ENCODE measurements around the gene COL1A2. TPM values are rescaled to one million over a fixed set of nuclear protein-coding genes. Genes with fewer than 3 reads are reported as not detected.
A peak's percentile ranks its signal among the peaks of the same experiment; 100 is the strongest.

The COL1A2 gene
- total RNA-seq (2014; rRNA removed; shearing (Covaris generic)), result not detected in 2 replicates

DNA sequence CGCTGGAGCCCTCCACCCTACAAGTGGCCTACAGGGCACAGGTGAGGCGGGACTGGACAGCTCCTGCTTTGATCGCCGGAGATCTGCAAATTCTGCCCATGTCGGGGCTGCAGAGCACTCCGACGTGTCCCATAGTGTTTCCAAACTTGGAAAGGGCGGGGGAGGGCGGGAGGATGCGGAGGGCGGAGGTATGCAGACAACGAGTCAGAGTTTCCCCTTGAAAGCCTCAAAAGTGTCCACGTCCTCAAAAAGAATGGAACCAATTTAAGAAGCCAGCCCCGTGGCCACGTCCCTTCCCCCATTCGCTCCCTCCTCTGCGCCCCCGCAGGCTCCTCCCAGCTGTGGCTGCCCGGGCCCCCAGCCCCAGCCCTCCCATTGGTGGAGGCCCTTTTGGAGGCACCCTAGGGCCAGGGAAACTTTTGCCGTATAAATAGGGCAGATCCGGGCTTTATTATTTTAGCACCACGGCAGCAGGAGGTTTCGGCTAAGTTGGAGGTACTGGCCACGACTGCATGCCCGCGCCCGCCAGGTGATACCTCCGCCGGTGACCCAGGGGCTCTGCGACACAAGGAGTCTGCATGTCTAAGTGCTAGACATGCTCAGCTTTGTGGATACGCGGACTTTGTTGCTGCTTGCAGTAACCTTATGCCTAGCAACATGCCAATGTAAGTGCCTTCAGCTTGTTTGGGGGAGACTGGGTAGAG lies at the start of gene COL1A2:
COL1A2 (plus strand) TSS at position 459 of the 704 bp plus-strand sequence; CDS start at position 596, 137 bp downstream.
- DNase-seq (ENCODE audit: low spot score), result no peak

- DNase-seq (ENCODE audit: low spot score), result no peak
These were observed 48.8 kb upstream of the COL1A2 start for GRCh38 chr7:94345907-94346306.

DNA sequence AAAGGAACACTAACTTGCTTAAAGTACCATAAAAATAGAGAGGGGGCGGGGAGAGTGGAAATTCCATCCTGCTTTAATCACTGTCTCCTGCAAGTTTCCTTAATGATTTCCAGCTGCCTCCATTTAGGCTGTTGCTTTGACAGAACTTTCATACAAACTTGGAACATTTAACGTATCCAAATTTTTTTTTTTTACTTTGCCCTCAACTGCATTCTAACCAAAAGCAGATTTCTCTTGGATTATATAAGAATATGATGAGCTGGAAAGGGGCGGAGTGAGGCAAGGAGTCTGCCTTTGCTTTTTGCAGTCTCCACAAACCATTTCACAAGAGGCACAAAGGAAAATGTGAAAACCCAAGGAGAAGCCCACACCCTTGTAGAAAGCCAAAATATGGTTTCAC lies 46.6 kb upstream of the COL1A2 start:
- no peak for DNase-seq (ENCODE audit: low spot score)

DNA sequence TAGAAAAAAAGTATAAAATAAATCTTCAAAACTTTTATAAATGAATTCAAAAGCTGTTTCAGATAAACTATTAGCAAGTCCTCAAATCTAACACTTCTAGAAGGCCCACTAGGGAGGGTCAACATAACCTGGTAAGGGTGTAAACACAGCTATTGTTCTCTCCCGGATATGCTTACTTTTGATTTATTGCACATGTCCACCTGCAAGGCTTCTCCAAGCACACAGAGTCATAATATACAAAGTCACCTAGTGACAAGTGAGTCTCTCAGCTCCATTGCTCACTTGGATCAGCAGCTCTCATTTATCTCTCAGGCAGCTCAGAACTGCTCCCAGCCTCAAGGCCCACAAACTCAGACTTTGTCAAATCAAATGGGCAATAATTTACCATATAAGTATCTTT lies 44.0 kb upstream of the COL1A2 start:
- DNase-seq (ENCODE audit: low spot score), result peak; percentile 7

DNA sequence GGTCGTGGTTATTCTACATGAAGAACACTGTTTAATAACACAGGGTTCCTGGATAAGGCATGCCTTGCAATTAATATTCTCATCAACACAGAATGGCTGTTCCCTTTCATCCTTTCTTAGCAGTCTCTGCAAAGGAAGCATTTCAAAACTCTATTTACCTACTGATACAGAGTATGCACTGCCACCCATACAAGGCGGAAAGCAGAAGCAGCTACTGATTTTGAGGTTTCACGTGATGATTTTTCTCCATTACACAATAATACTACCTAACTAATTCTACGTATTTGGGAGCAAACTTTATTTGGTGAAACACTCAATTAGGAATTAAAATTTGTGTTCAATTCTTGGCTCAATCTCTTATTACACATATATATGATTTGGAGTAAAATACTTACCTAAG lies 43.0 kb upstream of the COL1A2 start:
- DNase-seq (ENCODE audit: low spot score), result no peak

DNA sequence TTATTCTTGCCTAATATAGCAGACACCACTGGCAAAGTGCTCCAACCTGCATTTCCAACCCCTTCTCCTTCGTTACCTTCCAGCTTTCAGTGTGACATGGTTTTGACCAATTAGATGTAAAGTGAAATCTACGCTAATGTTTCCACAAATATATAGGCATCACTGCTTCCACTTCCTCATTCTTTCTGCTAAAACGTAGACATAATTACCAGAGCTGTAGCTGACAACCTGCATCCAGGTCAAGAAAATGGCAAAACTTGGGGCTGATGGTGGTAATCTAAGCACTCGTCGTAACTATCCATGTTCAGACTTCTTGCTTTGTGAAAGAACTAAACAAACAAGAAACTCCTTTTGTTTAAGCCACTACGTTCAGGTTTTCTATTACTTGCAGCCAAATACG lies 41.8 kb upstream of the COL1A2 start:
- no peak for DNase-seq (ENCODE audit: low spot score)

DNA sequence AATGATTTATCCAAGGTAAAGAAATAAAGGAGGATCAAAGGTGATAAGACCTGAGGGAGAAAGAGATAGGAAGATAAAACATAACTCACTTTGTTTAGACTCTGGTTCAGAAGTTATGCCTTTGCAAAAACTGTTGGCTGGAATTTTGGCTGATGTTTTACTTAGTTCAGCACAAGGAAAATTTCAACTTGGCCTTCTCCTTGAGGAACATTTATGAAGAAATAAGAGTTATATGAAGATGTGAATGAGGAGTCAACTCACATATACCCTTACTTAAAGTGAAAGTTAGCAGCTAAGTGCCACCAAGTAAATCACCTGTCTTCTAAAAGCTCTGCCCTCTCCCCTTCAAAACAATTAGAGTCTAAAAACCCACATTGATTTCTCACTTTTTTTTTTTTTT lies 39.7 kb upstream of the COL1A2 start:
- no peak for DNase-seq (ENCODE audit: low spot score)

DNA sequence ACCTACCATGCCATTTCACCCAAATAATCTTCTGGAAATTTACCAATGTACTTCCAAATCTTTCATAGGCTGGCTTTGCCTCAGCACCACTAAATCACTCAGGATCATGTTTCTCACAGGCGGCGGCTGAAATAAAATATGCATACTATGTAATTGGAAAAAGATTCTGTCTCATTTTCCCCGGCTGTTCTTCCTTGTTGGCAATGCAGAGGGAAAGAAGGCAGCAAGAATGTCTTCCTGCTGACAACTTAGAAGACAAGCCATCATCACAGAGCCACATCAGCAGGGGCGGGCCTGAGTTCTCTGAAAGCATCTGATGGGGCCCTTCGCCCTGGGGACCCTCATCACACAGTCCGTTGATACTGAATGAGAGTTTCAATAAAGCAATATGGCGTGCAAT lies 39.2 kb upstream of the COL1A2 start:
- no peak for DNase-seq (ENCODE audit: low spot score)

GRCh38 chr7:94357076-94357475 lies 37.6 kb upstream of the COL1A2 start:
- DNase-seq (ENCODE audit: low spot score), result no peak

DNA sequence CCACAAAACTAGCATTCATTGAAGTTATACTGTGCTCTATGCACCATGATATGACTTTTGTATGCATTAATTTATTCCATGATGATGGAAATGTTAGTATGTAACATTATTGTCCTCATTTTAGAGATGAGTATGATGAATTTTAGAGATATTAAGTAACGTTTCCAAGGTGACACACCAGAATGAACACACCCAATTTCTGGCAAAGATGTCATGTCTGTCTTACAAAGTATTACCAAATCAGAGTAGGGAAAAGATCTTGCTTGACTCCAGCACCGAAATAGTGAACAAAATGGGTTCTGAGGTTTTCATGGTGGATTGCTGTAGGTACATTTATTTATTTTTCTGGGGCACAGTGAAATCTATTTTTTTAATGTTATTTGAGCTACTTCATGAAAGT lies 33.8 kb upstream of the COL1A2 start:
- DNase-seq (ENCODE audit: low spot score), result no peak

GRCh38 chr7:94362276-94362675 lies 32.4 kb upstream of the COL1A2 start:
- no peak for DNase-seq (ENCODE audit: low spot score)

- no peak for DNase-seq (ENCODE audit: low spot score)
These were observed 29.9 kb upstream of the COL1A2 start for GRCh38 chr7:94364816-94365215.

GRCh38 chr7:94366163-94366562 lies 28.5 kb upstream of the COL1A2 start:
- DNase-seq (ENCODE audit: low spot score), result no peak

GRCh38 chr7:94366832-94367231 lies 27.9 kb upstream of the COL1A2 start:
- no peak for DNase-seq (ENCODE audit: low spot score)

- no peak for DNase-seq (ENCODE audit: low spot score)
These were observed 26.7 kb upstream of the COL1A2 start for GRCh38 chr7:94367949-94368348.

DNA sequence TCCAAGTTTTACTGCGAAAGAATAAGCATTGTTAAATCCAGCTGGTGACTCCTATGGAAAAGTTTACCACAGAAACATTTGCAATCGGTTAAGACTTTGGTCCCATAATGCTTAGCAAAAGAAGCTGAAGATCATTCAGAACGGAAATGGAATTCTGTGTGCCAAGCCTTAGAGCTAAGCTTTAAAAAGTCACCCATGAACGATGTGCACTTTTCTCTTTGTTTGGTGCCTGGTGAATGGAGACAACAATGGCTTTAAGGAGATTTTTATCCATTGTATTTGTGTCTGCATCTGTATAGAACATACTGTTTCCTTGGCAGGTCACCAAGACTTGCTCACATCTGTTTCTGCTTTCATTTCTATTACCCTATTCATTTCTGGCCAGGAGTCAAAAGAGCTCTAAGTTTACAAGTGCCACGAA lies 26.3 kb upstream of the COL1A2 start:
- DNase-seq (ENCODE audit: low spot score), result no peak

DNA sequence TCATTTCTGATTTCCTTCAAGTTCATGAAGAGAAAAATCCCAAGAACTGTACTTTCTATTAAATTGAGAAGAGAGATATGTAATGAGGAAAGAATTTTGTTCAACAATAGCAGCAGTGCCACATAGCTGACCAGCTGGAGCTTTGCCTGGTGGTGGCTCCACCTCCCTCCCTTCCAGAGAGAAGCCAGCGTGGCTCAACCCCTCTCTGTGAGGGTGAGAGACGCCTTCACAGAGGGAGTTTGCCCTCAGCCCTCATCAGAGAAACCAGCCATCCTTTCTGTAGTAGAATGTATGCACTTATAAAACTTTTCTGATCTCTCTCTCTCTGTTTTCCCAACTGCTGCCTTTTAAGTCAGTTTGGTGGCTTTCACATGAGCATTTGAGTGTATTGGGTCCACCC lies 20.5 kb upstream of the COL1A2 start:
- peak; percentile 20 for DNase-seq (ENCODE audit: low spot score)

DNA sequence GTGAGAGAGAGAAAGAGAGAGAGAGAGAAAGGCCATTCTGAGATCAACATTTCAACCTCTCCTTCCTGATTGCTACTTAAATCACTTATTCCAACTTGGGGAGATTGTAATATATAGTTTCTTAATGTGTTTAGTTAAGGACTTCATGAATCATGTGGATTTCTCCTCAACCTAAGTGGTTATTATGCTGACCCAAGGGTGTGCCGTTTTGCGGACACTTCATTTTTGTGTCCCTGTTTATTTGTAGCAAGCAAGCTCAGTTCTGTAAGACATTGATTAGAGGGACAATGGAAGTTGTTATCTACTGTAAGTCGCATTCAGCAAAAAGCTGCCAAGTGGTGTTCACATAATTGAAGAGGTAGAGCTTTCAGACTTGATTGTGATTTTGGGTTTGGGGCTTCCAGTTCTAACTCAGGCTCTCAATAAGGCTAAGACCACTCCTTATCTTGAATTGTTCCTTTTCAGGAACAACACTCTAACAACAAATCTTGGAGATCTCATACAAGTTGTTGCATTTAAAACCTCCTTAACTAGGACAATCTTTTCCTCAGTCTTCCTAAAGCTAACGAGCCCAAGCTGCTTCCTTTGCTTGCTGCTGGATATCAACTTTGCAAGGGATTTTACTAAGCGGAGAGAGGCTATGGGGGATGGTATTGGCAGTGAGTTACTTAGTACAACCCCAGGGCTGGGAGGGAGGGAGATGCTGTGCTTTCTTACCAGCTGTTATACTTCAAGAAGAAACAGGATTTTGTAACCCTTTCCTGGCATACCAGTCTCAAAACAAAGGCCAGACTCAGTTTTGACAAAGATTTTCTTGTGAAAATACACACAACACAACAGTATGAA lies 19.8 kb upstream of the COL1A2 start:
- DNase-seq (ENCODE audit: low spot score), result no peak

- no peak for DNase-seq (ENCODE audit: low spot score)
These were observed 19.0 kb upstream of the COL1A2 start for GRCh38 chr7:94375691-94376090.

- DNase-seq (ENCODE audit: low spot score), result no peak
These were observed 18.4 kb upstream of the COL1A2 start for GRCh38 chr7:94376281-94376680.

DNA sequence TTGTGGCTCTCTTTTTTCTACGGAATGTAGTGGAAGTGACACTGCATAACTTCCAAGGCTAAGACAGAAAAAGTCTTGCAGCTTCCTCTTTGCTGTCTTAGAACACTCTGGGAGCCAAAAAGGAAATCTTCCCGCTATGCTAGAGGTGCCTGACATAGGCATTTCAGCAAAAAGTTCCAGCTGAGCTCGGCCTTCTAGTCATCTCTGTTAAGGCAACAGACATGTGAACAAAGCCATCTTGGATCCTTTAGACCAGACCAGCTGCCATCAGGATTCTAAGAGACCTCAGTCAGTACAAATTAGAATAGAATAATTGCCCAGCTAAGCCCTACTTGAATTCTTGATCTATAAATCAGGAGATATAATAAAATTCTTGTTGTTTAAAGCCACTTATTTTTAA lies 16.3 kb upstream of the COL1A2 start:
- no peak for DNase-seq (ENCODE audit: low spot score)

DNA sequence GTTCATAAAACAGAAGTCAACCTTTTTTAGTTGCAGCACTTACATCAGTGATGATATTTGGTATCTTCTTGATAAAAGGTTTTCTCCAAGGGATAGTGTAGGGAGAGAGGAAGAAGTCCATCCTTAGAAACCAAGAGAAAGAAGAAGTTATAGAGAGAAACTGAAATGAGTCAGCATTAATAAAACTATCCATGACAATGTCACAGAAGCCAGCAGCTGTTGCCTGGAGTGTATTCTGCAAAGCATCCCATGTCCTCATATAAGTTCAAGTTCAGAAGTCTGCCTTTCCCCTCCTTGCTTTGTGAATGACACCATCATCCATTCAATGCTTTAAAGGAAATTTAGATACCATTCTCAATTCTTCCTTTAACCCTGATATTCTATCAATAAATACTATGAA lies 14.4 kb upstream of the COL1A2 start:
- DNase-seq (ENCODE audit: low spot score), result no peak

DNA sequence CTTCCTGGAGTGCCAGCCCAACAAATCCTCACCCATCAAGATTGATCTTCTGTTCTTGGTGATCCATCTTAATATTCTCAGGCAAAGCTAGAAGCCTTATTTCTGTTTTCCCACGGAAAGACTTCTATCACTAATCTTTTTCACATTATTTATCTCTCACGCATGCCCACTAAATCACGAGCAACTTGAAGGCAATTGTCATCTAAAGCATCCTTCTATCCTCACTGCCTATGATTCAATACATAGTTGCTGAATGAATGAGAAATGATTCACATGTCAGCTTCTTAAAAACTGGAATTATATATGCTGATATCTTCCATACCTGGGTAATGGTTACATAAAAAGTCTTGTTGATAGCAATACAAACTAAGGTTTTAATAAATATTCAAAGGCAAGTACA lies 12.6 kb upstream of the COL1A2 start:
- no peak for DNase-seq (ENCODE audit: low spot score)

Measured in HT-29 (cell line).